Measurements from ENCODE around the gene GMCL1. TPM values are rescaled to one million over a fixed set of nuclear protein-coding genes. Genes with fewer than 3 reads are reported as not detected.
A peak's percentile ranks its signal among the peaks of the same experiment; 100 is the strongest.

Gene GMCL1
- total RNA-seq, 1 experiment from 2014 or later = 13.8 TPM

- peaks cover 19% of the 10 kb centered on the region for H3K36me3 Mint-ChIP-seq (ENCODE audit: insufficient read depth, unreplicated experiment)
- H3K36me3 ChIP-seq (ENCODE audit: control insufficient read depth, insufficient read depth, low read length) = no peaks in the 10 kb centered on the region
- BruUV-seq (replicated peaks) = no TSS peak
- no peak for DNase-seq
- H3K27ac Mint-ChIP-seq (ENCODE audit: unreplicated experiment) = no peak overlapping the region
- intact Hi-C loops (cut with micrococcal nuclease; ENCODE audit: unreplicated experiment) = no loop called here
- no peaks in the 10 kb centered on the region for H3K27me3 ChIP-seq (replicated peaks; ENCODE audit: control insufficient read depth, insufficient read depth, low read length)
- H3K4me3 Mint-ChIP-seq (ENCODE audit: unreplicated experiment) = no peak overlapping the region
- TF ChIP-seq CTCF (IDR thresholded peaks at IDR 0.05; ENCODE audit: insufficient read depth in 1 of 2, low read depth in 1 of 2, low read length in 1 of 2, severe bottlenecking in 1 of 2, unreplicated experiment in 1 of 2) = no peak
- no peaks in the 10 kb centered on the region for H3K4me1 ChIP-seq
- H3K9me3 ChIP-seq = no peaks in the 10 kb centered on the region
- no peaks in the 10 kb centered on the region for H3K4me1 Mint-ChIP-seq (ENCODE audit: low read depth, unreplicated experiment)
- no peak overlapping the region for H3K4me3 ChIP-seq (ENCODE audit: low read depth, low read length)
- ChIA-PET CTCF (no interaction called here), POLR2A (no interaction called here)
- H3K9me3 Mint-ChIP-seq (ENCODE audit: unreplicated experiment) = no peaks in the 10 kb centered on the region
- H3K27me3 Mint-ChIP-seq (ENCODE audit: insufficient read depth, unreplicated experiment) = no peaks in the 10 kb centered on the region
Measured at GRCh38 chr2:69918401-69918800, 88.9 kb downstream of the GMCL1 start.

- Mint-ChIP-seq H3K36me3 (ENCODE audit: insufficient read depth, unreplicated experiment) (peaks cover 8% of the 10 kb centered on the region), H3K4me1 (ENCODE audit: low read depth, unreplicated experiment) (no peaks in the 10 kb centered on the region), H3K27me3 (ENCODE audit: insufficient read depth, unreplicated experiment) (no peaks in the 10 kb centered on the region), H3K9me3 (ENCODE audit: unreplicated experiment) (no peaks in the 10 kb centered on the region), H3K4me3 (ENCODE audit: unreplicated experiment) (no peak overlapping the region), H3K27ac (ENCODE audit: unreplicated experiment) (no peak overlapping the region)
- no peaks in the 10 kb centered on the region for H3K4me1 ChIP-seq
- ChIA-PET POLR2A (interaction anchor here (0.7 to 2.6 kb wide), 2 partner anchors 8 to 41 kb away, joined by 3 to 15 read pairs; partner anchors contain the start of gene MXD1), CTCF (interaction anchor here (1.0 to 1.3 kb wide), 2 partner anchors 9 to 148 kb away, joined by 5 to 14 read pairs; no protein-coding TSS in a partner anchor)
- no peak overlapping the region for H3K4me3 ChIP-seq (ENCODE audit: low read depth, low read length)
- no peaks in the 10 kb centered on the region for H3K9me3 ChIP-seq
- no TSS peak for BruUV-seq (replicated peaks)
- no peaks in the 10 kb centered on the region for H3K36me3 ChIP-seq (ENCODE audit: control insufficient read depth, insufficient read depth, low read length)
- TF ChIP-seq CTCF (IDR thresholded peaks at IDR 0.05; ENCODE audit: insufficient read depth in 1 of 2, low read depth in 1 of 2, low read length in 1 of 2, severe bottlenecking in 1 of 2, unreplicated experiment in 1 of 2) = no peak
- H3K27me3 ChIP-seq (replicated peaks; ENCODE audit: control insufficient read depth, insufficient read depth, low read length) = no peaks in the 10 kb centered on the region
- intact Hi-C loops (cut with micrococcal nuclease; ENCODE audit: unreplicated experiment) = no loop called here
- no peak for DNase-seq
Measured at GRCh38 chr2:69923116-69923515, 93.7 kb downstream of the GMCL1 start.

- Histone ChIP-seq H3K9me3 (no peaks in the 10 kb centered on the region), H3K4me3 (ENCODE audit: low read depth, low read length) (no peak overlapping the region), H3K36me3 (ENCODE audit: control insufficient read depth, insufficient read depth, low read length) (no peaks in the 10 kb centered on the region), H3K27me3 (replicated peaks; ENCODE audit: control insufficient read depth, insufficient read depth, low read length) (no peaks in the 10 kb centered on the region), H3K4me1 (no peaks in the 10 kb centered on the region)
- DNase-seq = peak in 1 of 2 experiments; percentile 31
- Mint-ChIP-seq H3K4me3 (ENCODE audit: unreplicated experiment) (no peak overlapping the region), H3K27ac (ENCODE audit: unreplicated experiment) (no peak overlapping the region), H3K9me3 (ENCODE audit: unreplicated experiment) (no peaks in the 10 kb centered on the region), H3K36me3 (ENCODE audit: insufficient read depth, unreplicated experiment) (peaks cover 6% of the 10 kb centered on the region), H3K27me3 (ENCODE audit: insufficient read depth, unreplicated experiment) (no peaks in the 10 kb centered on the region), H3K4me1 (ENCODE audit: low read depth, unreplicated experiment) (peaks cover 6% of the 10 kb centered on the region)
- ChIA-PET POLR2A (interaction anchor here (0.8 kb wide), 1 partner anchor 12 kb away, joined by 7 read pairs; no protein-coding TSS in a partner anchor), CTCF (interaction anchor here (1.6 kb wide), 1 partner anchor 13 kb away, joined by 3 read pairs; no protein-coding TSS in a partner anchor)
- no TSS peak for BruUV-seq (replicated peaks)
- no peak for TF ChIP-seq CTCF (IDR thresholded peaks at IDR 0.05; ENCODE audit: insufficient read depth in 1 of 2, low read depth in 1 of 2, low read length in 1 of 2, severe bottlenecking in 1 of 2, unreplicated experiment in 1 of 2)
- intact Hi-C loops (cut with micrococcal nuclease; ENCODE audit: unreplicated experiment) = no loop called here
Measured at GRCh38 chr2:69926849-69927515, 97.5 kb downstream of the GMCL1 start.

Other genes with a start within 250 kb of the GMCL1 start
- gene AAK1, start 185.9 kb upstream of the GMCL1 start, total RNA-seq (2022) = 39.7 and 50.8 TPM in 2 replicates
- 90.8 and 92.0 TPM in 2 replicates for gene ANXA4, start 87.5 kb upstream of the GMCL1 start, total RNA-seq (2022)
- gene SNRNP27, start 64.3 kb downstream of the GMCL1 start, total RNA-seq (2022) = 49.3 and 49.7 TPM in 2 replicates
- 9.5 and 12.1 TPM in 2 replicates for gene MXD1, start 85.4 kb downstream of the GMCL1 start, total RNA-seq (2022)
- 0.32 and 0.66 TPM in 2 replicates for gene ASPRV1, start 132.0 kb downstream of the GMCL1 start, total RNA-seq (2022)

Data from Caco-2 (cell line).